CD1c-positive myeloid dendritic cell (primary cell): ENCODE data around the gene TRIM49C.
"Not testable (repeated sequence)": the region's sequence is repeated elsewhere in the genome, so short reads cannot be mapped to it uniquely, and the experiment has no call there.

Experiments used
- DNase-seq: peaks from one replicate; pipeline ENCODE4 v3.0.0-alpha.2; 2016; ENCODE audit errors: extremely low spot score

TRIM49C gene

GRCh38 chr11:90030806-90031205, at the start of gene TRIM49C:
Gene TRIM49C, plus strand, starts transcription at chr11:90031106. Its CDS starts 4,106 bp downstream, at chr11:90035212.
- DNase-seq = not testable (repeated sequence)

GRCh38 chr11:90024184-90024583, 6.7 kb upstream of the TRIM49C start:
- DNase-seq = not testable (repeated sequence)

- DNase-seq = not testable (repeated sequence)
Measured at GRCh38 chr11:90051591-90052209, 20.8 kb downstream of the TRIM49C start.

GRCh38 chr11:90052311-90052710, 21.4 kb downstream of the TRIM49C start:
- DNase-seq = not testable (repeated sequence)

GRCh38 chr11:90053545-90053944, 22.6 kb downstream of the TRIM49C start:
- not testable (repeated sequence) for DNase-seq

- DNase-seq = not testable (repeated sequence)
Measured at GRCh38 chr11:90085650-90086049, 54.7 kb downstream of the TRIM49C start, which contains the start of gene UBTFL1. Gene UBTFL1, plus strand, starts transcription at chr11:90085950. Its CDS starts 0 bp downstream, at chr11:90085950.

- DNase-seq = not testable (repeated sequence)
Measured at GRCh38 chr11:90088731-90089130, 57.8 kb downstream of the TRIM49C start.
